GM21619 (cell line): ENCODE data around the gene PRSS36.

ENCODE experiments used
- ATAC-seq: cut with Tn5 transposase; IDR thresholded peaks from one replicate; pipeline ENCODE4 v1.9.1; 2021; ENCODE audit not compliant: unreplicated experiment

The PRSS36 gene

DNA sequence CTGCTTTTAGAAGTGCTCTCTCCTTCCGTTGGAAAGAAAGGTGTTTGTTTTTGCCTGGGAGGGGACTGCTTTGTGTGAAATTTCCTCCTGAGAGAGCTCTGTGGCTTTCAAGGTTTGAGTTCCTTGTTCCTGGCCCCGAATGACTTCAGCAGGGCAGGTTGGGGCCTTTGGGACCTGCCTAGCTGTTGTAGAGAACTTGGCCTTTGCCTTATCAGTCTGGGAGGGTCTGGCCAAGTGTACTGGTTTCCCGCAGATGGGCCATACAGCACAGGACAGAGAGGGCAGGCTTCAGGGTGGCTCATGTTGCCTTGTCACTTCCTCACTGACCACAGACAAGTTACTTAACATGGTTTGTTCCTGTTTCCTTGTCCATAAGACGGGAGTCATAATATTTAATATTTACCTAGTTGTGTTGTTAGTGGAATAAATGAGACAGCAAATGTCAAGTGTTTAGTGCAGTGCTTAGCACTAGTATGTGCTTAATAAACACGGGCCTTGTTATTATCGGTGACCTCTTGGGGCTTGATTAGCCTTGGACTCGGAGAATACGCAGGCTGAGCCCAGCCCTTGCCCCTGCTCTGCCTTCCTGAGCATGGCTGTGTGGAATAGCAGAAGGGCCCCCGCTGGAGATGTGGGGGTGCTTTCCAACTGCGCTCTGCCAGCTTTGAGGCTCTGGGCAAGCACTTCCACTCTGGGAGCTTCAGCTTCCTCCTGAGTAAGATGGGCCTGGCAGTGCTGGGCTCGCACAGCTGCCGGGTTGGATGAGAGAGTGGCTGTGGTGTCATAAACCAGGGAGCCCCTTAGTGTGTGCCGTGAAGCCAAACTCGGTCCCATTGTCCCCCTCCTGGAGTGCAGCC lies 20.9 kb downstream of the PRSS36 start:
- no peak for ATAC-seq

DNA sequence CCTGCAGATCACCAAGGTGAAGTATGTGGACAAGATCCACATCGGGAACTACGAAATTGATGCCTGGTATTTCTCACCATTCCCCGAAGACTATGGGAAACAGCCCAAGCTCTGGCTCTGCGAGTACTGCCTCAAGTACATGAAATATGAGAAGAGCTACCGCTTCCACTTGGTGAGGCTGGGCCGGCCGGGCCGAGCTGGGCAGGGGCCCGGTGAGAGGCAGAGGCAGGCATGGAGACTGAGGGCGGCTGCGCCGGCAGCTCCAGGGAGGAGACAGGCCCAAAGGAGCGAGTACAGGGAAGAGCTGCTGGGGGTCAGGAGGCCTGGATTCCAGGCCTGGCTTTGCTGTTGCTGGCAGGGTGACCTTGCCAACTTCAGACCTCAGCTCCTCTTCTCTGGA lies 22.7 kb downstream of the PRSS36 start:
- no peak for ATAC-seq

DNA sequence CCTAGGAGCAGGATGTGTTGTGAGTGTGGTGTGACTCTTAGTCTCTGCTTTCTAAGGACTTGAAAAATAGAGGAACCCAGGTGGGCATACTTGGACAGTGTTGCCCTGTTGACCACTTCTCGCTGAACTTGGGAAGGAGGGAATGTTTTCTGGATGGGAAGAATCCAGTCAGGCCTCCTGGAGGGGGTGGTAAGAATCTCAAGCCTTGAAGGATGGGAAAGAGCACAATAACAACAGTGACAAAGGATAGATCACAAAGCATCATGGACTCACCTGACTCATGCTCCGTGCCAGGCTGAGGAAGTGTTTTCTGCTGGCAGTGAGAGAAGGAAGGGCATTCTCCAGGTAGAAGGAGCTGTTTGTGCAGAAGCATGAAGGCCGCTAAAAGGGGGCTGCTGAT lies 24.0 kb downstream of the PRSS36 start:
- no peak for ATAC-seq

- ATAC-seq = no peak
Measured at GRCh38 chr16:31120129-31120528, 29.7 kb downstream of the PRSS36 start.

- no peak for ATAC-seq
Measured at GRCh38 chr16:31118223-31119155, 31.4 kb downstream of the PRSS36 start.

- ATAC-seq = peak; percentile 88
Measured at GRCh38 chr16:31117384-31118222, 32.3 kb downstream of the PRSS36 start, which contains the start of gene KAT8. Gene KAT8 (plus strand): TSS chr16:31117664. CDS start chr16:31117682, 18 bp downstream.

GRCh38 chr16:31114468-31114867 lies 35.4 kb downstream of the PRSS36 start:
- ATAC-seq = no peak

DNA sequence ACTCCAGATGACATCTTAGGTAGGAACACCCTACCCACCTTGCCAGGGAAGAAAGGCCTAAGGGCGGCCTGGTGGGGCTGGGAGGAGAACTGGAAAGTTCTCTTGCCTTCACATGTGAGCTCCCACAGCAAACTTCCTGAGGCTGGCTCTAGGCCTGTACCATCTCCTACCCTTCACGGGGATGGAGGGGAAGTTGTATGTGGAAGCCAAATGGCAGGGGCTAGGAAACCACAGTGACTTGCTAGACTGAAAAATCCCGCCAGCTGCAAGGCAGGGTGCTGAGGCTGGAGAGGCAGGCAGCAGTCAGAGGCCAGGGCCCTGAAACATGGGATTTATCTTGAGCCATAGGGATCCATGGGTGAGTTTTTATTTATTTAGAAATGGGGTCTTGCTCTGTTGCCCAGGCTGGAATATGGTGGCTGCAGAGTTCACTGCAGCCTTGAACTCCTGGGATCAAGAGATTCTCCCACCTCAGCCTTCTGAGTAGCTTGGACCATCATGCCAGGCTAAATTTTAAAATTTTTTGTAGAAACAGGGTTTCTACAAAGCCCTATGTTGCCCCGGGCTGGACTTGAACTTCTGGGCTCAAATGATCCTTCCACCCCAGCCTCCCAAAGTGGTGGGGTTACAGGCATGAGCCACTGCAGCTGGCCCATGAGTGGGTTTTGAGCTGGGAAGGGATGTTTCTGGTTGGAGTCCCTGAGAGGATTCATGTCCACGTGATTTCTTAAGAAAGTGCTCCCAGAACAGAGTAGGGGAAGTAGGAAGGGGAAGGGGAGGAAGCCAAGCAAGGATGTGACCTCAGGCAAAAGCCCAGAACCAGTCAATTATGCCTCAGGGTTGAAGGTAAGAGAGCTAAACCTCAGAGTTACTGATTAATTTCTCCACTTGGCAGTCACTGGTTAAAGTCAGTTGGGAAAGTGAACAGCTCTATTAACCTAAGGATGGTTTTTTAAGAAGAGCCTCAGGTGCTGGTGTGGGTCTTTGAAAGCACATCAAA lies 36.4 kb downstream of the PRSS36 start:
- ATAC-seq = no peak

GRCh38 chr16:31112711-31113110 lies 37.2 kb downstream of the PRSS36 start:
- no peak for ATAC-seq

DNA sequence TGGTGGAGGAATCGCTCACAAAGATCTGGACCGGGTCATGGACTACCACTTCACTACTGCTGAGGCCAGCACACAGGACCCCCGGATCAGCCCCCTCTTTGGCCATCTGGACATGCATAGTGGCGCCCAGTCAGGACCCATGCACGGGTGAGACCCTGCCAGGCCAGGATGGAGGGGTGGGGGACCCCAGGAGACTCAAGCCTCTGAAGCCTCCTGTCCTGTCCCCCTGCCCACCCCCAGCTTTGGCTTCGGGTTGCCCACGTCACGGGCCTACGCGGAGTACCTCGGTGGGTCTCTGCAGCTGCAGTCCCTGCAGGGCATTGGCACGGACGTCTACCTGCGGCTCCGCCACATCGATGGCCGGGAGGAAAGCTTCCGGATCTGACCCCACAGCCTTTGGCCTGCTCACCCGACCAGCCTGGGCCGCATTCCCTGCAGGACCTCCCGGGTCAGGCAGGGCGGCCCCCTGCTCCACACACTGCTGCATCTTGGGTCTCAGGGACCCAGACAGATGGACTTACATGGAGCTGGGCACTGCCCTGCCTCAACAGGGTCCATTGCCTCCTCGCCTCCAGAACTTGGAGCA lies 37.9 kb downstream of the PRSS36 start:
- no peak for ATAC-seq

GRCh38 chr16:31110106-31111034 lies 39.5 kb downstream of the PRSS36 start:
- no peak for ATAC-seq

GRCh38 chr16:31109622-31110021 lies 40.2 kb downstream of the PRSS36 start:
- no peak for ATAC-seq

GRCh38 chr16:31108794-31109558 lies 40.9 kb downstream of the PRSS36 start:
- ATAC-seq = no peak

DNA sequence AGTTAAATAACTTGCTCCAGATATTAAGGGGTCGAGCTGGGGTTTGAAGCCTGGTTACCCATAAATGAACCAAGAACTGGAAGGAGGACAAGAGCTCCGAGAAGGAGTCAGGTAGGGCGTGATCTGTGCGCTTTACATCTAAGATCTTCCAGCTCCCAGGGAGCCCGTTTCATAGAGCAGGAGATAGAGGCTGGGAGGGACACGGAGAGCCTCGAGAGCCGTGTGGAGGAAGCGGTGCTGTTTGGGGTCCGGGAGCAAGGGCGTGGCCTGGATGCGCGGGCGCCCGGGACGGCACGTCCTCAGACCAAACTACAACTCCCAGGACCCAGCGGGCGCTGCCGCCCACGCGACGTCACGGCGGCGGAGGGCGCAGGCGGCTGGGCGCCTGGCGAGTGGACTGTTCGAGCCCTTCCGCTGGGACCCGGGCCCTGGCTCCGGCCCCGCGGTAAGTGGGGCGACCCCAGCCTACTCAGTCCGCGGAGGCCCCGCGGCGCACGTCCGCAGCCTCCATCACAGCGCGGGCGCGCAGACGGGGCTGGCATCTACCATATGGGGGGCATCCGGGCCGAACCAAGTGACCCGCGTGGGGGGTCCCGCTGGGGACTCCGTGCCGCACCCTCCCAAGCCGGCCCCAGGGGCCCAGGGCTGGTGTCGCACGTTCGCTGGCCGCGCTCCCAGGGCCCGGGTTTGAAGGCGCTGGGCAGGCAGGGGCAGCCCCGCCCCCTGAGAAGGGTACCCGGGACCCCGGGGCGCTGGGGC lies 41.7 kb downstream of the PRSS36 start, which contains the start of gene BCKDK:
TSS of gene BCKDK (plus strand) at position 352 of the 759 bp plus-strand sequence. CDS start 838 bp downstream, outside the sequence.
- peak; percentile 77 for ATAC-seq

GRCh38 chr16:31107465-31107867 lies 42.4 kb downstream of the PRSS36 start:
- peak; percentile 58 for ATAC-seq
